NB4 (cell line): ENCODE results near the gene MFF.

Experiments used
- MYC ChIP-seq: IDR thresholded peaks from 2 replicates; pipeline ENCODE4 v1.6.1; 2011; ENCODE audit warnings: low read depth, low read length
- POLR2A ChIP-seq: IDR thresholded peaks from 2 replicates; pipeline ENCODE4 v1.6.1; 2011; ENCODE audit warnings: mild to moderate bottlenecking; ENCODE audit not compliant: insufficient read length; ENCODE audit errors: extremely low read depth
- TF ChIP-seq, protein P1 (sequence below): IDR thresholded peaks from one replicate; pipeline ENCODE4 v1.5.1; 2012; ENCODE audit warnings: low read depth, low read length
- TF ChIP-seq, protein P2 (sequence below): IDR thresholded peaks from 2 replicates; pipeline ENCODE4 v1.6.1; 2011; ENCODE audit warnings: low read depth, low read length

DNA sequence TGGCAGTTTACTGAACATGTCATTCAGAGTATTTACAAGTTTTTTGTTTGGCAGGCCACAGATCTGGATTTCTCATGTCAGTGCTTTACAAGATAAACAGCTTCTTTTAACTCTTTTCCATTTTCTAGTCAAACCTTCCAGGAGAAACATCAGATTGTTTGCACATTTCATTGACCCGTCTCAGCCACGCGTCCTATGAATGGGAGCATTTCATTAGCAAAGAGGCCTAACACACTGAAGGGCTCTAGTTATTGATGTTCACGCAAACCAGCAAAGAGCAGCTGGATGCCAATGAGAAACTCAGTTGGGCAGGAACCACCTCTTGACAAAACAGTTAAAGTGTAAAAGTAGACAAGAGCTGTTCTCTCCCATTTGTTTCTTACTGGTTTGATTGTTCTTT lies 29.2 kb upstream of the MFF start:
- TF ChIP-seq, protein P1, sequence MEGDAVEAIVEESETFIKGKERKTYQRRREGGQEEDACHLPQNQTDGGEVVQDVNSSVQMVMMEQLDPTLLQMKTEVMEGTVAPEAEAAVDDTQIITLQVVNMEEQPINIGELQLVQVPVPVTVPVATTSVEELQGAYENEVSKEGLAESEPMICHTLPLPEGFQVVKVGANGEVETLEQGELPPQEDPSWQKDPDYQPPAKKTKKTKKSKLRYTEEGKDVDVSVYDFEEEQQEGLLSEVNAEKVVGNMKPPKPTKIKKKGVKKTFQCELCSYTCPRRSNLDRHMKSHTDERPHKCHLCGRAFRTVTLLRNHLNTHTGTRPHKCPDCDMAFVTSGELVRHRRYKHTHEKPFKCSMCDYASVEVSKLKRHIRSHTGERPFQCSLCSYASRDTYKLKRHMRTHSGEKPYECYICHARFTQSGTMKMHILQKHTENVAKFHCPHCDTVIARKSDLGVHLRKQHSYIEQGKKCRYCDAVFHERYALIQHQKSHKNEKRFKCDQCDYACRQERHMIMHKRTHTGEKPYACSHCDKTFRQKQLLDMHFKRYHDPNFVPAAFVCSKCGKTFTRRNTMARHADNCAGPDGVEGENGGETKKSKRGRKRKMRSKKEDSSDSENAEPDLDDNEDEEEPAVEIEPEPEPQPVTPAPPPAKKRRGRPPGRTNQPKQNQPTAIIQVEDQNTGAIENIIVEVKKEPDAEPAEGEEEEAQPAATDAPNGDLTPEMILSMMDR = no peak
- TF ChIP-seq POLR2A (no peak), MYC (no peak)
- TF ChIP-seq, protein P2, sequence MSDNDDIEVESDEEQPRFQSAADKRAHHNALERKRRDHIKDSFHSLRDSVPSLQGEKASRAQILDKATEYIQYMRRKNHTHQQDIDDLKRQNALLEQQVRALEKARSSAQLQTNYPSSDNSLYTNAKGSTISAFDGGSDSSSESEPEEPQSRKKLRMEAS = no peak
